ENCODE results near the gene VAV1. TPM values are rescaled to one million over a fixed set of nuclear protein-coding genes. Genes with fewer than 3 reads are reported as not detected.
A peak's percentile ranks its signal among the peaks of the same experiment; 100 is the strongest.

The VAV1 gene
- total and polyA plus RNA-seq, 9 of the 15 experiments (the other 6 are each of a cell fraction or from before 2014, with no cell fraction given) = 0.46 to 20.1 (median 11.1) TPM

- TF ChIP-seq E2F1 (CRISPR knock-in tag; IDR thresholded peaks at IDR 0.05) = no peak; the same call in 1 of the 2 replicates
- TF ChIP-seq ELF2 (CRISPR knock-in tag; IDR thresholded peaks at IDR 0.05) = no peak
- TF ChIP-seq ILF3 (IDR thresholded peaks at IDR 0.05; ENCODE audit: borderline replicate concordance) = no peak
- TF ChIP-seq SLC30A9 (CRISPR knock-in tag; IDR thresholded peaks at IDR 0.05) = no peak
- TF ChIP-seq ZNF212 (CRISPR knock-in tag; IDR thresholded peaks at IDR 0.05) = no peak
- 0 out of 2 replicates have a peak, but pooled peaks have one; percentile 20 for TF ChIP-seq MYC (IDR thresholded peaks at IDR 0.05; ENCODE audit: low read depth, low read length)
- peak; percentile 77; the same call in 1 of the 2 replicates for TF ChIP-seq MYC (CRISPR knock-in tag; IDR thresholded peaks at IDR 0.05; ENCODE audit: borderline replicate concordance, low read depth)
- TF ChIP-seq BRF2 (IDR thresholded peaks at IDR 0.05; ENCODE audit: borderline replicate concordance, insufficient read depth, insufficient read length) = no peak
- TF ChIP-seq RNF219 (CRISPR knock-in tag; IDR thresholded peaks at IDR 0.05) = no peak
- TF ChIP-seq RBM15 (IDR thresholded peaks at IDR 0.05; ENCODE audit: insufficient read depth, low read length) = no peak
- no peak for TF ChIP-seq TAF9B (IDR thresholded peaks at IDR 0.05; ENCODE audit: partially characterized antibody)
- TF ChIP-seq ZNF280B (CRISPR knock-in tag; IDR thresholded peaks at IDR 0.05) = no peak
- TF ChIP-seq SFPQ (IDR thresholded peaks at IDR 0.05; ENCODE audit: low read depth, low read length) = no peak
- TF ChIP-seq TGIF2 (CRISPR knock-in tag; IDR thresholded peaks at IDR 0.05) = no peak
- TF ChIP-seq MAFK (IDR thresholded peaks at IDR 0.05; ENCODE audit: low read length) = 0 out of 2 replicates have a peak, but pooled peaks have one; percentile 0
- no peak for TF ChIP-seq SNIP1 (IDR thresholded peaks at IDR 0.05; ENCODE audit: low read depth)
- TF ChIP-seq DMBX1 (CRISPR knock-in tag; IDR thresholded peaks at IDR 0.05; ENCODE audit: borderline replicate concordance) = peak; percentile 45; the same call in 1 of the 2 replicates
- TF ChIP-seq PHB2 (IDR thresholded peaks at IDR 0.05; ENCODE audit: low read depth) = no peak
- TF ChIP-seq SETDB1 (IDR thresholded peaks at IDR 0.05; ENCODE audit: low read length) = no peak
These were observed 34.4 kb upstream of the VAV1 start (continued) for GRCh38 chr19:6737873-6738786.

Data from K562 (cell line).